Keratinocyte (primary cell): ENCODE results near the gene OBSL1. TPM values are rescaled to one million over a fixed set of nuclear protein-coding genes. Genes with fewer than 3 reads are reported as not detected.

ENCODE experiments used
- DNase-seq: peaks from one replicate; pipeline ENCODE4 v3.0.0-alpha.2; 2011; ENCODE audit warnings: low read depth, missing footprints, low spot score
- FAIRE-seq: peaks from 2 replicates; lab custom pipeline; 2011; peaks lifted over from hg19 to GRCh38; lab: Jason Lieb, UNC
- H2AFZ ChIP-seq: 2 replicates; pipeline ENCODE4 v1.6.0; 2012; ENCODE audit warnings: low read length, control low read depth, inconsistent platforms; ENCODE audit not compliant: control insufficient read depth
- H3K27ac ChIP-seq: 2 replicates; pipeline ENCODE4 v1.5.1; 2011; ENCODE audit warnings: low read length; ENCODE audit not compliant: control insufficient read depth, insufficient read depth
- H3K27me3 ChIP-seq: 3 replicates; pipeline ENCODE4 v1.6.0; 2011; ENCODE audit warnings: low read length; ENCODE audit not compliant: control insufficient read depth, insufficient read depth; ENCODE audit errors: extremely low read depth
- H3K36me3 ChIP-seq, 2 experiments: 2 replicates in 1 of 2; 3 replicates in 1 of 2; pipeline ENCODE4 v1.5.1; 2011; ENCODE audit warnings: low read length in 2 of 2, mild to moderate bottlenecking in 1 of 2; ENCODE audit not compliant: control insufficient read depth in 2 of 2, insufficient read depth in 2 of 2; ENCODE audit errors: extremely low read depth in 1 of 2
- H3K4me1 ChIP-seq: 3 replicates; pipeline ENCODE4 v1.5.1; 2011; ENCODE audit warnings: low read length; ENCODE audit not compliant: control insufficient read depth, insufficient read depth; ENCODE audit errors: extremely low read depth
- H3K4me2 ChIP-seq: 3 replicates; pipeline ENCODE4 v1.6.0; 2011; ENCODE audit warnings: low read depth, low read length; ENCODE audit not compliant: control insufficient read depth, insufficient read depth; ENCODE audit errors: extremely low read depth
- H3K4me3 ChIP-seq, 3 experiments: fragments of 200-600 bp in 1 of 3; sonication (generic) in 1 of 3; 2 replicates in 2 of 3; 3 replicates in 1 of 3; pipeline ENCODE4 v1.5.1; 2011 to 2016; ENCODE audit warnings: low read length in 3 of 3, mild to moderate bottlenecking in 3 of 3, control low read depth in 2 of 3, inconsistent platforms in 1 of 3, low read depth in 1 of 3, mixed read lengths in 1 of 3, mixed run types in 1 of 3, moderate library complexity in 1 of 3; ENCODE audit not compliant: control insufficient read depth in 2 of 3, insufficient read depth in 2 of 3; ENCODE audit errors: extremely low read depth in 1 of 3
- H3K79me2 ChIP-seq: 2 replicates; pipeline ENCODE4 v1.6.0; 2012; ENCODE audit warnings: low read length; ENCODE audit not compliant: control insufficient read depth, insufficient read depth
- H3K9ac ChIP-seq: 3 replicates; pipeline ENCODE4 v1.6.0; 2011; ENCODE audit warnings: low read length; ENCODE audit not compliant: control insufficient read depth, insufficient read depth; ENCODE audit errors: extremely low read depth
- H3K9me1 ChIP-seq: 3 replicates; pipeline ENCODE4 v1.6.0; 2011; ENCODE audit warnings: low read length; ENCODE audit not compliant: control insufficient read depth, insufficient read depth; ENCODE audit errors: extremely low read depth
- H3K9me3 ChIP-seq: 2 replicates; pipeline ENCODE4 v1.5.1; 2012; ENCODE audit warnings: low read depth, low read length; ENCODE audit not compliant: control insufficient read depth
- H4K20me1 ChIP-seq: 3 replicates; pipeline ENCODE4 v1.6.0; 2011; ENCODE audit warnings: low read length; ENCODE audit not compliant: control insufficient read depth, insufficient read depth; ENCODE audit errors: extremely low read depth
- CTCF ChIP-seq, 3 experiments: IDR thresholded peaks in 1 of 3; conservative IDR thresholded peaks in 1 of 3; optimal IDR thresholded peaks in 1 of 3; 2 replicates in 2 of 3; 3 replicates in 1 of 3; pipeline versions ENCODE3 to v1.5.1; 2011; ENCODE audit warnings: low read length in 3 of 3, mild to moderate bottlenecking in 3 of 3, moderate library complexity in 2 of 3, control low read depth in 1 of 3, inconsistent platforms in 1 of 3; ENCODE audit not compliant: insufficient read depth in 2 of 3; ENCODE audit errors: extremely low read depth in 1 of 3
- EZH2 ChIP-seq: IDR thresholded peaks from one replicate; pipeline ENCODE4 v1.6.1; 2012; ENCODE audit warnings: inconsistent platforms, mild to moderate bottlenecking, low read length, moderate library complexity
- dilution Hi-C: fragments of 300-500 bp; cut with MboI; formaldehyde crosslinking; loops from one replicate; pipeline ENCODE4 v1.7.0; 2020; ENCODE audit warnings: low sequenced_read_pairs; ENCODE audit not compliant: extremely low pct_ligation_motif_present
- polyA plus RNA-seq, 5 experiments: library from polyadenylated mRNA; depleted of rRNA in 3 of 5; stranded (reverse) in 3 of 5; stranded (forward) in 1 of 5; unstranded in 1 of 5; fragments of >200 nt; gene quantifications; 1 replicate in 1 of 5; 2 replicates in 3 of 5; 3 replicates in 1 of 5; pipeline versions ENCODE4 v1.2.1 to v1.2.3, GENCODE V29; 2011 to 2012; ENCODE audit warnings: missing spikeins in 2 of 5, low read depth in 1 of 5, low replicate concordance in 1 of 5

OBSL1 gene
- polyA plus RNA-seq, 1 donor (not counting 4 experiments of a cell fraction or from before 2014, with no cell fraction given) = 9.3 TPM

- FAIRE-seq = no peak
Measured at GRCh38 chr2:219609149-219609750, 37.9 kb upstream of the OBSL1 start.

GRCh38 chr2:219608399-219608964 is 37.1 kb upstream of the OBSL1 start:
- H3K4me3 ChIP-seq = no peak overlapping the region
- DNase-seq (no peak), FAIRE-seq (no peak)
- H3K79me2 ChIP-seq = no peaks in the 10 kb centered on the region
- no peaks in the 10 kb centered on the region for H4K20me1 ChIP-seq
- no peak overlapping the region for H3K4me2 ChIP-seq
- H3K9me3 ChIP-seq = no peaks in the 10 kb centered on the region
- no peak overlapping the region for H2AFZ ChIP-seq
- no peaks in the 10 kb centered on the region for H3K9me1 ChIP-seq
- H3K36me3 ChIP-seq = peaks cover 21 to 44% of the 10 kb centered on the region in 2 experiments
- TF ChIP-seq CTCF (optimal IDR thresholded peaks at IDR 0.05 in 1 of 3, IDR thresholded peaks at IDR 0.05 in 1 of 3, conservative IDR thresholded peaks at IDR 0.05 in 1 of 3; ENCODE audit: extremely low read depth in 1 of 3, insufficient read depth in 2 of 3, low read length in 3 of 3) (no peak), EZH2 (no peak)
- H3K9ac ChIP-seq = no peak overlapping the region
- no peaks in the 10 kb centered on the region for H3K4me1 ChIP-seq
- H3K27ac ChIP-seq = no peak overlapping the region
- H3K27me3 ChIP-seq = no peaks in the 10 kb centered on the region
- dilution Hi-C loops = no loop called here

More at GRCh38 chr2:219609149-219609750, 37.9 kb upstream of the OBSL1 start:
- no peaks in the 10 kb centered on the region for H4K20me1 ChIP-seq
- H3K9ac ChIP-seq = no peak overlapping the region
- H3K4me2 ChIP-seq = no peak overlapping the region
- no peak for DNase-seq
- peaks cover 21 to 40% of the 10 kb centered on the region in 2 experiments for H3K36me3 ChIP-seq
- H2AFZ ChIP-seq = no peak overlapping the region
- H3K79me2 ChIP-seq = no peaks in the 10 kb centered on the region
- no peak overlapping the region for H3K27ac ChIP-seq
- H3K4me1 ChIP-seq = no peaks in the 10 kb centered on the region
- dilution Hi-C loops = no loop called here
- no peaks in the 10 kb centered on the region for H3K9me3 ChIP-seq
- H3K4me3 ChIP-seq = no peak overlapping the region
- no peaks in the 10 kb centered on the region for H3K27me3 ChIP-seq
- H3K9me1 ChIP-seq = no peaks in the 10 kb centered on the region
- TF ChIP-seq CTCF (optimal IDR thresholded peaks at IDR 0.05 in 1 of 3, IDR thresholded peaks at IDR 0.05 in 1 of 3, conservative IDR thresholded peaks at IDR 0.05 in 1 of 3; ENCODE audit: extremely low read depth in 1 of 3, insufficient read depth in 2 of 3, low read length in 3 of 3) = no peak
- TF ChIP-seq EZH2 = no peak
